GM12878 (cell line): ENCODE measurements around the gene CEBPG. TPM values are rescaled to one million over a fixed set of nuclear protein-coding genes. Genes with fewer than 3 reads are reported as not detected.

Experiments used
- ATAC-seq: fragments of 200-7000 bp; cut with Tn5 transposase; 3 replicates; pipeline ENCODE4 v1.9.1; 2020; ENCODE audit warnings: mild to moderate bottlenecking, moderate library complexity
- BruUV-seq: library from RNA; stranded (reverse); fragments of 400-500 nt; replicated peaks from 2 replicates; lab custom pipeline; 2021; lab: Mats Ljungman, UMichigan
- CTCF ChIA-PET: fragments of 300-600 bp; sonication (Branson Sonifier 250); formaldehyde crosslinking; extraction: SDS; loops from one replicate; lab custom pipeline; 2021; ENCODE audit warnings: inconsistent platforms; lab: Yijun Ruan, JAX
- POLR2A ChIA-PET: fragments of 350-600 bp; formaldehyde crosslinking; extraction: SDS; loops from one replicate; lab custom pipeline; 2021; ENCODE audit warnings: inconsistent platforms; lab: Charles Lee
- RAD21 ChIA-PET: fragments of 300-600 bp; sonication (Branson Sonifier 250); formaldehyde crosslinking; loops from one replicate; lab custom pipeline; 2023; ENCODE audit warnings: antibody characterized with exemption; ENCODE audit not compliant: unreplicated experiment; lab: Charles Lee
- SMC1A ChIA-PET: fragments of 300-600 bp; sonication (Branson Sonifier 250); formaldehyde crosslinking; loops from one replicate; lab custom pipeline; 2023; ENCODE audit not compliant: unreplicated experiment, uncharacterized antibody; lab: Charles Lee
- DNase-seq: peaks from one replicate; pipeline ENCODE4 v3.0.0-alpha.2; 2011; ENCODE audit warnings: low read depth, low spot score
- FAIRE-seq: peaks from 3 replicates; lab custom pipeline; 2011; peaks lifted over from hg19 to GRCh38; lab: Jason Lieb, UNC
- H2AFZ ChIP-seq: 2 replicates; pipeline ENCODE4 v1.6.0; 2011; ENCODE audit warnings: low read depth, low read length, control low read depth; ENCODE audit not compliant: control insufficient read depth
- H3K27ac ChIP-seq: 2 replicates; pipeline ENCODE4 v1.5.1; 2011; ENCODE audit warnings: control low read depth; ENCODE audit not compliant: control insufficient read depth, insufficient read depth
- H3K27me3 ChIP-seq, 2 experiments: replicated peaks in 1 of 2; 2 replicates each; pipeline versions ENCODE4 v1.6.0 to v1.6.1; 2011; ENCODE audit warnings: low read length in 1 of 2; ENCODE audit not compliant: control insufficient read depth in 2 of 2, insufficient read depth in 2 of 2
- H3K36me3 ChIP-seq, 2 experiments: 2 replicates each; pipeline ENCODE4 v1.5.1; 2011; ENCODE audit warnings: low read length in 1 of 2; ENCODE audit not compliant: control insufficient read depth in 2 of 2, insufficient read depth in 2 of 2
- H3K4me1 ChIP-seq: 2 replicates; pipeline ENCODE4 v1.6.1; 2011; ENCODE audit warnings: mild to moderate bottlenecking, low read length, moderate library complexity, mixed read lengths; ENCODE audit not compliant: control insufficient read depth, insufficient read depth
- H3K4me2 ChIP-seq: 2 replicates; pipeline ENCODE4 v1.6.0; 2011; ENCODE audit warnings: control low read depth; ENCODE audit not compliant: control insufficient read depth, insufficient read depth
- H3K4me3 ChIP-seq: fragments of 200-600 bp; sonication (generic); 2 replicates; pipeline ENCODE4 v1.5.1; 2016
- H3K79me2 ChIP-seq: 2 replicates; pipeline ENCODE4 v1.6.0; 2011; ENCODE audit warnings: low read length; ENCODE audit not compliant: control insufficient read depth, insufficient read depth
- H3K9ac ChIP-seq: 2 replicates; pipeline ENCODE4 v1.8.0; 2011; ENCODE audit warnings: low read length, control low read depth, mixed read lengths; ENCODE audit not compliant: control insufficient read depth, insufficient read depth
- H3K9me3 ChIP-seq: replicated peaks from 3 replicates; pipeline ENCODE4 v1.5.1; 2011; ENCODE audit warnings: mild to moderate bottlenecking, low read length; ENCODE audit not compliant: control insufficient read depth, insufficient read depth
- H4K20me1 ChIP-seq: 2 replicates; pipeline ENCODE4 v1.6.0; 2011; ENCODE audit not compliant: control insufficient read depth, insufficient read depth
- HDAC2 ChIP-seq: fragments of 200-600 bp; sonication (generic); IDR thresholded peaks from 2 replicates; pipeline ENCODE4 v1.6.1; 2017
- NFXL1 ChIP-seq: fragments of 450-650 bp; IDR thresholded peaks from 2 replicates; pipeline ENCODE4 v1.6.1; 2017; ENCODE audit warnings: antibody characterized with exemption, mild to moderate bottlenecking, borderline replicate concordance
- RBBP5 ChIP-seq: fragments of 200-600 bp; sonication (generic); conservative IDR thresholded peaks from 2 replicates; pipeline ENCODE4 v1.6.1; 2016
- RELB ChIP-seq: fragments of 450-650 bp; IDR thresholded peaks from 2 replicates; pipeline ENCODE4 v1.6.1; 2017; ENCODE audit warnings: low read depth, mild to moderate bottlenecking, moderate library complexity
- YY1 ChIP-seq: IDR thresholded peaks from 2 replicates; pipeline ENCODE4 v1.6.1; 2011; ENCODE audit warnings: low read depth, mild to moderate bottlenecking, low read length
- WGBS: methylation state at CpG from one replicate; pipeline ENCODE4 v1.1.6; 2016; ENCODE audit warnings: low lambda C conversion rate; ENCODE audit not compliant: insufficient replicate concordance, insufficient coverage; ENCODE audit errors: missing lambda C conversion rate; 5-methylcytosine and 5-hydroxymethylcytosine counted together
- in situ Hi-C: fragments of 300-500 bp; cut with MboI; formaldehyde crosslinking; loops from 9 replicates; pipeline ENCODE4 v1.14.3; 2018; ENCODE audit warnings: mixed read lengths
- intact Hi-C: fragments of 100-400 bp; cut with micrococcal nuclease; formaldehyde crosslinking; loops from one replicate; pipeline ENCODE4 v1.14.2; 2022; ENCODE audit not compliant: unreplicated experiment
- polyA plus RNA-seq, 11 experiments: library from polyadenylated mRNA; depleted of rRNA in 4 of 11; unstranded in 6 of 11; stranded (reverse) in 5 of 11; fragments of >200 nt; fragmentation: Nextera tagmentation in 4 of 11; fragmentation: Illumina TruSeq in 1 of 11; extraction: Ambion mirVana in 4 of 11; extraction: Trizol in 1 of 11; gene quantifications; 1 replicate in 1 of 11; 2 replicates in 10 of 11; pipeline versions ENCODE4 v1.2.1 to v1.2.3, GENCODE V29; 2011 to 2016; ENCODE audit warnings: inconsistent platforms in 2 of 11, missing spikeins in 2 of 11, low read depth in 1 of 11
- total RNA-seq, 4 experiments: library from RNA; depleted of rRNA in 3 of 4; stranded (reverse); fragments of >200 nt in 3 of 4; fragmentation: Illumina TruSeq in 1 of 4; extraction: Trizol in 1 of 4; gene quantifications; 2 replicates each; pipeline versions ENCODE4 v1.2.1 to v1.2.3, GENCODE V29; 2013 to 2021
- TF ChIP-seq, protein P1 (sequence below): fragments of 450-650 bp; IDR thresholded peaks from 2 replicates; pipeline ENCODE4 v1.6.1; 2016; ENCODE audit warnings: mild to moderate bottlenecking
- TF ChIP-seq, protein P2 (sequence below): IDR thresholded peaks from 2 replicates; pipeline ENCODE4 v1.6.1; 2011; ENCODE audit warnings: borderline replicate concordance, low read depth, mild to moderate bottlenecking, moderate library complexity, low read length; ENCODE audit not compliant: insufficient read depth, poor library complexity, severe bottlenecking

Gene CEBPG
- total and polyA plus RNA-seq, 10 of the 15 experiments (the other 5 are each of a cell fraction or from before 2014, with no cell fraction given): 5.2 to 22.4 (median 20.0) TPM

DNA sequence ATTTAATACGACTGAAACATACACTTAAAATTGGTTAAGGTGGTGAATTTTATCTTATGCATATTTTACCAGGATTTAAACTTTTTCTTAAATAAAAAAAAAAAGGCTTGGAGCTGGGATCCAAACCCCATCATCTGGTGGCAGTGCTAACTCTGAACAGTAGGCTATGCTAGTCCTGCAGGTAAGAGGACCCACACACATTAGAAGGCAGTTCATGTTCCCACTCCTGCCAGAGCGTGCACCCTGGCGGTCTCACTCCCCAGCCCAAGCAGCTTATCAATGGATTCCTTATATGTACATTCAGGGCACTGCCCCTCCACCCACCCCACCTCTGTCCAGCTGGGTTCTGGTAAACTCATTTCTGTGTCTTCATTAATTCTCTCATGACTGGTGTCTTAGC, 39.9 kb upstream of the CEBPG start (continued):
- no peak for TF ChIP-seq RELB
- TF ChIP-seq NFXL1: no peak
- no peak for TF ChIP-seq RBBP5

DNA sequence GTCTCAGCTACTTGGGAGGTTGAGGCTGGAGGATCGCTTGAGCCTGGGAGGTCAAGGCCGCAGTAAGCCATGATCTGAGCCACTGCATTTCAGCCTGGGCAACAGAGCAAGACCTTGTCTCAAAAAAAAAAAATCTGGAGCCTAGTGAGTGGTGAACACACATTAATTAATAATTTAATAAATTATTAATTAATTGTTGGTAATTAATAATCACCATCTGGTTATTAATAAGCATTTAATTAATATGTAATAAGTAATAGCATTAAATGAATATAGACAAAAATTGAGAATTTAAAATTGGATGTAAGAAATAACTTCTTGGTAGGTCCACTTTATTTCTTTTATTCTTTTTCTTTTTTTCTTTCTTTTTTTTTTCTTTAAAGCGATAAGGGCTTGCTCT, 39.2 kb upstream of the CEBPG start:
- SMC1A ChIA-PET: no interaction called here
- H3K79me2 ChIP-seq: no peaks in the 10 kb centered on the region
- H3K9ac ChIP-seq: no peak overlapping the region
- intact Hi-C loops: no loop called here
- no peaks in the 10 kb centered on the region for H4K20me1 ChIP-seq
- no TSS peak for BruUV-seq
- in situ Hi-C loops: no loop called here
- H2AFZ ChIP-seq: no peak overlapping the region
- H3K36me3 ChIP-seq: no peaks in the 10 kb centered on the region; a peak in 1 of 4 replicates
- TF ChIP-seq, protein P1, sequence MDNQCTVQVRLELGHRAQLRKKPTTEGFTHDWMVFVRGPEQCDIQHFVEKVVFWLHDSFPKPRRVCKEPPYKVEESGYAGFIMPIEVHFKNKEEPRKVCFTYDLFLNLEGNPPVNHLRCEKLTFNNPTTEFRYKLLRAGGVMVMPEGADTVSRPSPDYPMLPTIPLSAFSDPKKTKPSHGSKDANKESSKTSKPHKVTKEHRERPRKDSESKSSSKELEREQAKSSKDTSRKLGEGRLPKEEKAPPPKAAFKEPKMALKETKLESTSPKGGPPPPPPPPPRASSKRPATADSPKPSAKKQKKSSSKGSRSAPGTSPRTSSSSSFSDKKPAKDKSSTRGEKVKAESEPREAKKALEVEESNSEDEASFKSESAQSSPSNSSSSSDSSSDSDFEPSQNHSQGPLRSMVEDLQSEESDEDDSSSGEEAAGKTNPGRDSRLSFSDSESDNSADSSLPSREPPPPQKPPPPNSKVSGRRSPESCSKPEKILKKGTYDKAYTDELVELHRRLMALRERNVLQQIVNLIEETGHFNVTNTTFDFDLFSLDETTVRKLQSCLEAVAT: no peak
- TF ChIP-seq YY1: no peak
- TF ChIP-seq HDAC2: no peak
- TF ChIP-seq, protein P2, sequence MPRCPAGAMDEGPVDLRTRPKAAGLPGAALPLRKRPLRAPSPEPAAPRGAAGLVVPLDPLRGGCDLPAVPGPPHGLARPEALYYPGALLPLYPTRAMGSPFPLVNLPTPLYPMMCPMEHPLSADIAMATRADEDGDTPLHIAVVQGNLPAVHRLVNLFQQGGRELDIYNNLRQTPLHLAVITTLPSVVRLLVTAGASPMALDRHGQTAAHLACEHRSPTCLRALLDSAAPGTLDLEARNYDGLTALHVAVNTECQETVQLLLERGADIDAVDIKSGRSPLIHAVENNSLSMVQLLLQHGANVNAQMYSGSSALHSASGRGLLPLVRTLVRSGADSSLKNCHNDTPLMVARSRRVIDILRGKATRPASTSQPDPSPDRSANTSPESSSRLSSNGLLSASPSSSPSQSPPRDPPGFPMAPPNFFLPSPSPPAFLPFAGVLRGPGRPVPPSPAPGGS: no peak
- WGBS: 88% methylated on average over 3 of the region's 3 CpGs
- POLR2A ChIA-PET: no interaction called here
- no peak overlapping the region for H3K4me2 ChIP-seq
- DNase-seq (no peak), ATAC-seq (no peak), FAIRE-seq (no peak)
- CTCF ChIA-PET: interaction anchor here (1.1 kb wide), 1 partner anchor 73 kb away, joined by 3 read pairs; no protein-coding TSS in a partner anchor
- RAD21 ChIA-PET: no interaction called here
- H3K27me3 ChIP-seq: no peaks in the 10 kb centered on the region; a peak in 1 of 4 replicates
- no peaks in the 10 kb centered on the region for H3K4me1 ChIP-seq
- no peak overlapping the region for H3K4me3 ChIP-seq
- no peak overlapping the region for H3K27ac ChIP-seq
- no peaks in the 10 kb centered on the region for H3K9me3 ChIP-seq
